Ascending aorta (tissue), 2 donors: Measurements from ENCODE around the gene SLPI. TPM values are rescaled to one million over a fixed set of nuclear protein-coding genes. Genes with fewer than 3 reads are reported as not detected.

Source experiments
- DNase-seq, 2 donors: peaks; one replicate each; pipeline ENCODE4 v3.0.0-alpha.2; 2019; ENCODE audit warnings: low spot score in 2 of 2
- H3K27ac ChIP-seq, 2 donors: fragments of 200-600 bp; sonication (generic); one replicate each; pipeline ENCODE4 v1.5.1; 2016 to 2017; ENCODE audit warnings: mild to moderate bottlenecking in 1 of 2
- H3K27me3 ChIP-seq: fragments of 200-600 bp; sonication (generic); one replicate; pipeline ENCODE4 v1.5.1; 2017
- H3K36me3 ChIP-seq, 2 donors: fragments of 200-600 bp; sonication (generic); one replicate each; pipeline ENCODE4 v1.5.1; 2016
- H3K4me1 ChIP-seq, 2 donors: fragments of 200-600 bp; sonication (generic); one replicate each; pipeline ENCODE4 v1.5.1; 2016 to 2017; ENCODE audit warnings: mild to moderate bottlenecking in 1 of 2
- H3K4me3 ChIP-seq, 2 donors: fragments of 200-600 bp; sonication (generic); one replicate each; pipeline ENCODE4 v1.5.1; 2016 to 2017; ENCODE audit warnings: mild to moderate bottlenecking in 1 of 2
- H3K9me3 ChIP-seq, 2 donors: fragments of 200-600 bp; sonication (generic); one replicate each; pipeline ENCODE4 v1.5.1; 2016
- intact Hi-C: fragments of 100-400 bp; cut with DNase I; formaldehyde crosslinking; loops from one replicate; pipeline ENCODE4 v1.15.1; 2023
- total RNA-seq: library from RNA; depleted of rRNA; stranded (reverse); fragments of >200 nt; gene quantifications from one replicate; pipeline ENCODE4 v1.1.0, GENCODE V29; 2016
- TF ChIP-seq, protein P1 (sequence below), 3 experiments: fragments of 200-600 bp in 2 of 3; fragments of 450-650 bp in 1 of 3; sonication (generic) in 2 of 3; IDR thresholded peaks; one replicate each; pipeline ENCODE4 v1.5.1; 2016 to 2019; ENCODE audit warnings: antibody characterized with exemption in 3 of 3, mild to moderate bottlenecking in 1 of 3, moderate library complexity in 1 of 3

SLPI gene
- total RNA-seq, 1 donor from 2014 or later, result 223 TPM

DNA sequence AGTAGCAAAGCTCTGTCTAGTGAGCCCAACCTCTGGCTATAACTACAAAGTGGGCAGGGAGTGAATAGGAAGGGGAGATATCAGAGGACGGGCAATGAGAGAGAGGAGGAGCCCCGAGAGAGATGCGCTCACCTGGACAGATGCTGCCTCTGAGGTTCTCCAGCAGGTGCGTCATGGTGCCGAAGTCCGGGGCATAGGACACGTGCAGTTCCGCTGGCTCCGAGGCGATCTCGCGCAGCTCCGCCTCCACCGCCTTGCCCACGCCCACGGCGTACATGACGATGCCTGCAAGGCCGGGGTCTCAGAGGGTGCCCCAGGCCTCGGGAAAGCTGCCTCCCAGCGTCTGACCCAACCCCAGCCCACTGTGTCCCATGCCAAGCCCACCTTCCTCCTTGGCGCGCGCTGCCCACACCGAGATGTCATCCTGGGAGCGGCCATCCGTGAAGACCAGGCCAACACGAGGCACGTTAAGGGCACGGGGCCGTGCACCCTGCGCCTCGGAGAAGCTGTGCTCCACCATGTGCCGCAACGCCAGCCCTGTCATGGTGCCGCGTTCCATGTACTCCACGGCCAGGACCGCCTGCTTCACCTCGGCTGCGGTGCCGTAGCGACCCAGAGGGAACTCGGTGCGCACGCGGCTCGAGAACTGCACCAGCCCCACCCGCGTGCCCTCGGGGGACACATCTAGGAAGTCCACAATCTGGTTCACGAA lies 43.6 kb upstream of the SLPI start:
- Histone ChIP-seq H3K36me3 (no peaks in the 10 kb centered on the region), H3K9me3 (no peaks in the 10 kb centered on the region), H3K27me3 (no peaks in the 10 kb centered on the region), H3K4me3 (no peak overlapping the region), H3K4me1 (peaks cover 0 to 4% of the 10 kb centered on the region in 2 donors), H3K27ac (no peak overlapping the region)
- TF ChIP-seq, protein P1, sequence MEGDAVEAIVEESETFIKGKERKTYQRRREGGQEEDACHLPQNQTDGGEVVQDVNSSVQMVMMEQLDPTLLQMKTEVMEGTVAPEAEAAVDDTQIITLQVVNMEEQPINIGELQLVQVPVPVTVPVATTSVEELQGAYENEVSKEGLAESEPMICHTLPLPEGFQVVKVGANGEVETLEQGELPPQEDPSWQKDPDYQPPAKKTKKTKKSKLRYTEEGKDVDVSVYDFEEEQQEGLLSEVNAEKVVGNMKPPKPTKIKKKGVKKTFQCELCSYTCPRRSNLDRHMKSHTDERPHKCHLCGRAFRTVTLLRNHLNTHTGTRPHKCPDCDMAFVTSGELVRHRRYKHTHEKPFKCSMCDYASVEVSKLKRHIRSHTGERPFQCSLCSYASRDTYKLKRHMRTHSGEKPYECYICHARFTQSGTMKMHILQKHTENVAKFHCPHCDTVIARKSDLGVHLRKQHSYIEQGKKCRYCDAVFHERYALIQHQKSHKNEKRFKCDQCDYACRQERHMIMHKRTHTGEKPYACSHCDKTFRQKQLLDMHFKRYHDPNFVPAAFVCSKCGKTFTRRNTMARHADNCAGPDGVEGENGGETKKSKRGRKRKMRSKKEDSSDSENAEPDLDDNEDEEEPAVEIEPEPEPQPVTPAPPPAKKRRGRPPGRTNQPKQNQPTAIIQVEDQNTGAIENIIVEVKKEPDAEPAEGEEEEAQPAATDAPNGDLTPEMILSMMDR (IDR thresholded peaks at IDR 0.05), result no peak
- no peak for DNase-seq
- intact Hi-C loops, result no loop called here

DNA sequence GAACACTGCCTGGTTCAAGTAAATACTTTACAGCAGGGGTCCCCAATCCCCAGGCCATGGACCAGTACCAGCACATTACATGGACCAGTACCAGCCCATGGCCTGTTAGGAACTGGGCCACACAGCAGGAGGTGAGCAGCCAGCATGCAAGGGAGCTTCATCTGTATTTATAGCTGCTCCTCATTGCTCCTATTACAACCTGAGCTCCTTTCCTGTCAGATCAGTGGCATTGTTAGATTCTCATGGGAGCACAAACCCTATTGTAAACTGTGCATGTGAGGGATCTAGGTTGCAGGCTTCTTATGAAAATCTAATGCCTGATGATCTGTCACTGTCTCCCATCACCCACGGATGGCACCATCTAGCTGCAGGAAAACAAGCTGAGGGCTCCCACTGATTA lies 40.3 kb upstream of the SLPI start:
- Histone ChIP-seq H3K4me1 (peaks cover 0 to 4% of the 10 kb centered on the region in 2 donors), H3K4me3 (no peak overlapping the region), H3K27ac (no peak overlapping the region), H3K36me3 (no peaks in the 10 kb centered on the region), H3K27me3 (no peaks in the 10 kb centered on the region), H3K9me3 (no peaks in the 10 kb centered on the region)
- TF ChIP-seq, protein P1 (IDR thresholded peaks at IDR 0.05), result no peak
- intact Hi-C loops, result no loop called here
- no peak for DNase-seq

DNA sequence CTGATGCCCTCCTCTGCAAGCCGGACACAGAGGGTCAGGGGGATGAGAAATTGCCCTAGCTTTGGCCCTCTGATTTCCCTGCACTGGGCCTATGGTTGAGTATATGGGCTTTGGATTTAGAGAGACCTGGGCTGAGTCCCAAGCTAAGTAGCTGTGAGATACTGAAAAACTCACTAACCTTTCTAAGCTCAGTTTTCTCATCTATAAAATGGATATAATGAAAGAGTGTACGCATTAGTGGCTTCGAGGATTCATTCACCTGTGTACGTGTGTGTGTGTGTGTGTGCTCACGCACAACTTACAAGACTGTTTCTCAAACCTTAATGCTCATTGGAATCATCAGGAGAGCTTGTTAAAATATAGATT lies 39.6 kb upstream of the SLPI start:
- H3K27me3 ChIP-seq, result no peaks in the 10 kb centered on the region
- intact Hi-C loops, result no loop called here
- H3K9me3 ChIP-seq, result no peaks in the 10 kb centered on the region
- no peak for DNase-seq
- peaks cover 0 to 4% of the 10 kb centered on the region in 2 donors for H3K4me1 ChIP-seq
- H3K27ac ChIP-seq, result no peak overlapping the region
- TF ChIP-seq, protein P1 (IDR thresholded peaks at IDR 0.05), result no peak
- H3K4me3 ChIP-seq, result peak overlapping the region; percentile 47 to 70
- H3K36me3 ChIP-seq, result no peaks in the 10 kb centered on the region

DNA sequence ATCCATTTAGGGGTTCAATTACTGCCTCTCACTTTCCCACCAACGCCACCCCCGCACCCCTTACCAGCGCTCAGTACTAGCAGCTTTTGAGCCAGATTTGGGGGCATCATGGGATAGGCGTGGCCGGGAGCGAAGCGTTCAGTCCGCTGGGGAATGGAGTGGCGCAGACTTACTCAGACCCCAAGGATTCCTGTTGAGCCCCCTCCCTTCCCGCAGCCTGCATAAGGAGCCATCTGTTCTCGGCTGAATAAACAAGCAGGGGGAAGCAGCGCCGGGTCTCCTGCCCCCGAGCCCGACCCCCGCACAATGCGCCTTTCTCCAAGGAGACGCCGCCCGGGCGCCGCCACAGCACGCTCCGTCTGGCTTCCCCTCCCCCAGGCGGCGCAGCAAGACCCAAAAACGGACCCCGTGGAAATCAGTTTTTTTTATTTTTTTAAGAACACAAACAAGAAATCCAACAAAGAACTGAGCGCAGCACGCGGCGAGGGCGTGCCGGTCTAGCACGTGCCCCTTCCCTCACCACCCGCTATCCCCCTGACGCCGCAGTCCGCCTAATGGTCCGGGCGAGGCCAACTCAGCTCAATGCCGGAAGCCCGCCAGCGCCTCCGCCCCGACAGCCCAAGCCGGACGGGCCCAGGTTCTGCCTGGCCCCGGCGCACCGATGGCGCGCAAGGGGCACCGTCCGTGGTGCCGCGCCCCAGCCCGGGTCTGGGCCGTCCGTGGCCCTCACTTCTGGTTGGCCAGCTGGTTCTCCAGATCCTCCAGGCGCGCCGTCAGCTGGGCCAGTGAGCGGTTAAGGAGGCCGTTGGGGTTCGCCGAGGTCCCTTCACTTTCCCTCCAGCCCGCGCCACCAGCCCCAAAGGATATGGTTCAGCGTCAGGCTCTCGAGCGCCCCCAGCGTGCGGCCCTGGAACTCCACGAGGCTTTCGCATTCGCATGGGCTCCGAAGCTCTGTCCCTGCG lies 39.0 kb upstream of the SLPI start:
- Histone ChIP-seq H3K27ac (peak overlapping the region in 1 of 2 donors; percentile 38), H3K4me3 (peak overlapping the region; percentile 47 to 70), H3K9me3 (no peaks in the 10 kb centered on the region), H3K4me1 (peaks cover 0 to 4% of the 10 kb centered on the region in 2 donors), H3K27me3 (no peaks in the 10 kb centered on the region), H3K36me3 (no peaks in the 10 kb centered on the region)
- intact Hi-C loops, result no loop called here
- DNase-seq, result peak; percentile 20 to 86
- TF ChIP-seq, protein P1 (IDR thresholded peaks at IDR 0.05), result peak; percentile 76 to 97 (median 93)

DNA sequence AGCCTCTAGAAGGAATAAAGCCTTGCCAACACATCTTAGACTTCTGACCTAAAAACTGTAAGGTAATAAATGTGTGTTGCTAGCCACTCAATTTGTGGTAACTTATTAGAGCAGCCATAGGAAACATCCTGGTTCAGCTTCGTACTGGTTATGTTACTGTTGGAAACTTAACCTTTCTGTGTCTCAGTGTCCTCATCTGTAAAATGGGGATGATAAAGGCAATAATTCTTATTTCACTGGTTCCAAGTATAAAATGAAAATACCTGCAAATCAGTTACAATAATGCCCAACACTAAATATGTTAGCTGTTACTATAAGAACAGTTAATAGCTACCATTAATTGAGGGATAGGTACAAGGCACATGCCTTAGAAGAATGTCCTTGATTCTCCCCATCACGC lies 38.0 kb upstream of the SLPI start:
- no peak overlapping the region for H3K4me3 ChIP-seq
- no peak overlapping the region for H3K27ac ChIP-seq
- no peaks in the 10 kb centered on the region for H3K36me3 ChIP-seq
- TF ChIP-seq, protein P1 (IDR thresholded peaks at IDR 0.05), result no peak
- no peak for DNase-seq
- H3K4me1 ChIP-seq, result peaks cover 0 to 4% of the 10 kb centered on the region in 2 donors
- no peaks in the 10 kb centered on the region for H3K27me3 ChIP-seq
- no peaks in the 10 kb centered on the region for H3K9me3 ChIP-seq
- intact Hi-C loops, result no loop called here
